ENCODE measurements around the gene NDFIP1.

- TF ChIP-seq CTCF (IDR thresholded peaks at IDR 0.05; ENCODE audit: poor library complexity), result no peak
- TF ChIP-seq EZH2 (IDR thresholded peaks at IDR 0.05; ENCODE audit: borderline replicate concordance), result no peak
- no peak for TF ChIP-seq EZH2phosphoT487 (IDR thresholded peaks at IDR 0.05; ENCODE audit: low read depth, severe bottlenecking, unreplicated experiment)
These were observed 13.5 kb downstream of the NDFIP1 start for GRCh38 chr5:142122121-142122520.
